IMR-90 (cell line): ENCODE results near the gene KRTAP4-8. TPM values are rescaled to one million over a fixed set of nuclear protein-coding genes. Genes with fewer than 3 reads are reported as not detected.

Source experiments
- ATAC-seq: fragments of 200-7000 bp; cut with Tn5 transposase; 2 replicates; pipeline ENCODE4 v1.9.1; 2020; ENCODE audit warnings: low read depth, mild to moderate bottlenecking, moderate library complexity
- BruUV-seq: library from RNA; stranded (reverse); fragments of 400-500 nt; replicated peaks from 2 replicates; lab custom pipeline; 2021; lab: Mats Ljungman, UMichigan
- CTCF ChIA-PET: fragments of 300-600 bp; formaldehyde crosslinking; extraction: SDS; loops from one replicate; lab custom pipeline; 2021; ENCODE audit warnings: antibody characterized with exemption; lab: Yijun Ruan, JAX
- POLR2A ChIA-PET: fragments of 300-600 bp; sonication (Branson Sonifier 250); formaldehyde crosslinking; loops from one replicate; lab custom pipeline; 2022; ENCODE audit warnings: antibody characterized with exemption; ENCODE audit not compliant: unreplicated experiment; lab: Charles Lee
- DNase-seq: peaks from one replicate; pipeline ENCODE4 v3.0.0; 2013
- H2AFZ ChIP-seq: replicated peaks from 2 replicates; pipeline ENCODE3; 2013; ENCODE audit warnings: low read length, mild to moderate bottlenecking; ENCODE audit not compliant: poor library complexity
- H2AK5ac ChIP-seq: 2 replicates; pipeline ENCODE4 v1.6.1; 2013; ENCODE audit warnings: low read depth, low read length, inconsistent platforms
- H2AK9ac ChIP-seq: replicated peaks from 2 replicates; pipeline ENCODE3; 2013; ENCODE audit warnings: mild to moderate bottlenecking, low read depth, low read length, moderate library complexity; ENCODE audit not compliant: poor library complexity
- H2BK120ac ChIP-seq: 2 replicates; pipeline ENCODE4 v1.6.1; 2013; ENCODE audit warnings: low read depth, low read length, inconsistent platforms
- H2BK15ac ChIP-seq: 3 replicates; pipeline ENCODE4 v1.6.1; 2013; ENCODE audit warnings: low read depth, low read length, inconsistent platforms
- H2BK20ac ChIP-seq: 2 replicates; pipeline ENCODE4 v1.6.1; 2013; ENCODE audit warnings: low read depth, mild to moderate bottlenecking, inconsistent platforms, low read length, moderate library complexity
- H2BK5ac ChIP-seq: 2 replicates; pipeline ENCODE4 v1.6.1; 2013; ENCODE audit warnings: mild to moderate bottlenecking, low read depth, low read length, inconsistent platforms; ENCODE audit not compliant: poor library complexity, severe bottlenecking
- H3K14ac ChIP-seq: replicated peaks from 2 replicates; pipeline ENCODE4 v1.6.1; 2013; ENCODE audit warnings: low read depth, low read length, inconsistent platforms
- H3K18ac ChIP-seq: 2 replicates; pipeline ENCODE4 v1.6.1; 2013; ENCODE audit warnings: low read depth, low read length, control low read depth
- H3K23ac ChIP-seq: 2 replicates; pipeline ENCODE4 v1.6.1; 2013; ENCODE audit warnings: low read depth, low read length, inconsistent platforms
- H3K27ac ChIP-seq: 2 replicates; pipeline ENCODE4 v1.5.1; 2013; ENCODE audit warnings: mild to moderate bottlenecking, control low read depth, low read length; ENCODE audit not compliant: insufficient read depth
- H3K27me3 ChIP-seq: 2 replicates; pipeline ENCODE4 v1.6.1; 2013; ENCODE audit warnings: low read length; ENCODE audit not compliant: control insufficient read depth, insufficient read depth
- H3K36me3 ChIP-seq: 2 replicates; pipeline ENCODE4 v1.6.1; 2013; ENCODE audit warnings: low read length, mixed read lengths; ENCODE audit not compliant: control insufficient read depth, insufficient read depth
- H3K4ac ChIP-seq: 2 replicates; pipeline ENCODE4 v1.6.1; 2013; ENCODE audit warnings: low read depth, low read length, inconsistent platforms
- H3K4me1 ChIP-seq: 2 replicates; pipeline ENCODE4 v1.6.1; 2013; ENCODE audit warnings: low read length, mixed read lengths; ENCODE audit not compliant: control insufficient read depth, insufficient read depth
- H3K4me2 ChIP-seq: 2 replicates; pipeline ENCODE4 v1.6.1; 2013; ENCODE audit warnings: low read depth, mild to moderate bottlenecking, control low read depth, low read length, moderate library complexity
- H3K4me3 ChIP-seq: 2 replicates; pipeline ENCODE4 v1.5.1; 2013; ENCODE audit warnings: low read depth, mild to moderate bottlenecking, control low read depth, low read length, moderate library complexity; ENCODE audit not compliant: insufficient read depth
- H3K56ac ChIP-seq: 2 replicates; pipeline ENCODE4 v1.6.1; 2013; ENCODE audit warnings: low read length, inconsistent platforms; ENCODE audit not compliant: insufficient read depth; ENCODE audit errors: extremely low read depth
- H3K79me1 ChIP-seq, 2 experiments: 2 replicates each; pipeline ENCODE4 v1.6.1; 2013; ENCODE audit warnings: low read length in 2 of 2, inconsistent platforms in 1 of 2, low read depth in 1 of 2
- H3K9ac ChIP-seq: 2 replicates; pipeline ENCODE4 v1.6.1; 2013; ENCODE audit warnings: low read depth, low read length, control low read depth
- H3K9me1 ChIP-seq: 2 replicates; pipeline ENCODE4 v1.6.1; 2013; ENCODE audit warnings: low read length, inconsistent platforms; ENCODE audit not compliant: insufficient read depth
- H3K9me3 ChIP-seq: 2 replicates; pipeline ENCODE4 v1.6.1; 2013; ENCODE audit warnings: low read length; ENCODE audit not compliant: control insufficient read depth, insufficient read depth
- H4K20me1 ChIP-seq: 2 replicates; pipeline ENCODE4 v1.6.1; 2013; ENCODE audit warnings: low read length, inconsistent platforms; ENCODE audit not compliant: insufficient read depth
- H4K5ac ChIP-seq: 2 replicates; pipeline ENCODE4 v1.6.1; 2013; ENCODE audit warnings: mild to moderate bottlenecking, low read depth, low read length, control low read depth
- H4K8ac ChIP-seq, 2 experiments: 2 replicates each; pipeline ENCODE4 v1.6.1; 2013; ENCODE audit warnings: low read depth in 2 of 2, low read length in 2 of 2, control low read depth in 1 of 2, inconsistent platforms in 1 of 2
- H4K91ac ChIP-seq: 2 replicates; pipeline ENCODE4 v1.6.1; 2013; ENCODE audit warnings: low read depth, low read length, inconsistent platforms; ENCODE audit not compliant: insufficient read depth
- CEBPB ChIP-seq: IDR thresholded peaks from 2 replicates; pipeline ENCODE4 v1.6.1; 2012; ENCODE audit warnings: low read depth, low read length, improper control_type of control experiment
- CHD1 ChIP-seq: IDR thresholded peaks from 2 replicates; pipeline ENCODE4 v1.6.1; 2012; ENCODE audit warnings: low read depth, low read length, improper control_type of control experiment
- MAFK ChIP-seq: IDR thresholded peaks from 2 replicates; pipeline ENCODE4 v1.6.1; 2012; ENCODE audit warnings: low read depth, low read length, improper control_type of control experiment
- MAZ ChIP-seq: IDR thresholded peaks from 2 replicates; pipeline ENCODE4 v1.6.1; 2012; ENCODE audit warnings: low read depth, mild to moderate bottlenecking, low read length, improper control_type of control experiment, moderate library complexity, borderline replicate concordance
- NFE2L2 ChIP-seq: fragments of 150-350 bp; IDR thresholded peaks from 2 replicates; pipeline ENCODE4 v1.6.1; 2016; ENCODE audit warnings: low read depth, mild to moderate bottlenecking, low read length
- POLR2A ChIP-seq: IDR thresholded peaks from 2 replicates; pipeline ENCODE4 v1.6.1; 2012; ENCODE audit warnings: mild to moderate bottlenecking, low read depth, low read length
- RAD21 ChIP-seq: IDR thresholded peaks from 2 replicates; pipeline ENCODE4 v1.6.1; 2012; ENCODE audit warnings: low read length, improper control_type of control experiment
- RCOR1 ChIP-seq: IDR thresholded peaks from 2 replicates; pipeline ENCODE4 v1.6.1; 2012; ENCODE audit warnings: mild to moderate bottlenecking, low read length, improper control_type of control experiment; ENCODE audit not compliant: insufficient replicate concordance
- RFX5 ChIP-seq: IDR thresholded peaks from 2 replicates; pipeline ENCODE4 v1.8.0; 2012; ENCODE audit warnings: low read depth, mild to moderate bottlenecking, low read length, moderate library complexity
- SMC3 ChIP-seq: fragments of 150-350 bp; IDR thresholded peaks from 2 replicates; pipeline ENCODE4 v1.6.1; 2016; ENCODE audit warnings: low read depth, mild to moderate bottlenecking, antibody characterized with exemption, low read length, moderate library complexity
- WGBS, 2 experiments: methylation state at CpG; one replicate each; pipeline versions ENCODE4 v1.1.5 to v1.1.7; 2013; ENCODE audit warnings: missing lambda C conversion rate in 2 of 2; ENCODE audit not compliant: insufficient read length in 1 of 2; ENCODE audit errors: extremely low coverage in 2 of 2; 5-methylcytosine and 5-hydroxymethylcytosine counted together
- dilution Hi-C: fragments of 300-500 bp; cut with HindIII; formaldehyde crosslinking; loops from one replicate; pipeline ENCODE4 v1.14.3; 2018; ENCODE audit warnings: low sequenced_read_pairs; ENCODE audit not compliant: unreplicated experiment
- in situ Hi-C: fragments of 300-500 bp; cut with MboI; formaldehyde crosslinking; loops from 3 replicates; pipeline ENCODE4 v1.14.3; 2019; ENCODE audit warnings: low sequenced_read_pairs, inconsistent platforms, mixed read lengths
- intact Hi-C: fragments of 100-400 bp; cut with micrococcal nuclease; formaldehyde crosslinking; loops from 2 replicates; pipeline ENCODE4 v1.10.0; 2022
- polyA plus RNA-seq, 3 experiments: library from polyadenylated mRNA; depleted of rRNA; stranded (reverse); fragments of >200 nt; gene quantifications; 2 replicates each; pipeline ENCODE4 v1.2.3, GENCODE V29; 2012; ENCODE audit warnings: low replicate concordance in 1 of 3
- total RNA-seq: library from RNA; depleted of rRNA; stranded (reverse); fragments of >200 nt; gene quantifications from 2 replicates; pipeline ENCODE4 v1.2.3, GENCODE V29; 2012
- TF ChIP-seq, protein P1 (sequence below): fragments of 150-350 bp; IDR thresholded peaks from 2 replicates; pipeline ENCODE4 v1.6.1; 2017; ENCODE audit warnings: mild to moderate bottlenecking, antibody characterized with exemption, low read length, low read depth
- TF ChIP-seq, protein P2 (sequence below): conservative IDR thresholded peaks from 2 replicates; pipeline ENCODE4 v1.5.1; 2012; ENCODE audit warnings: mild to moderate bottlenecking, low read depth, low read length, improper control_type of control experiment
- TF ChIP-seq, protein P3 (sequence below): fragments of 150-350 bp; IDR thresholded peaks from 2 replicates; pipeline ENCODE4 v1.6.1; 2016; ENCODE audit warnings: low read depth, mild to moderate bottlenecking, low read length, moderate library complexity, borderline replicate concordance

Gene KRTAP4-8
- total and polyA plus RNA-seq, 2 of the 4 experiments (the other 2 are of a cell fraction), result not detected

DNA sequence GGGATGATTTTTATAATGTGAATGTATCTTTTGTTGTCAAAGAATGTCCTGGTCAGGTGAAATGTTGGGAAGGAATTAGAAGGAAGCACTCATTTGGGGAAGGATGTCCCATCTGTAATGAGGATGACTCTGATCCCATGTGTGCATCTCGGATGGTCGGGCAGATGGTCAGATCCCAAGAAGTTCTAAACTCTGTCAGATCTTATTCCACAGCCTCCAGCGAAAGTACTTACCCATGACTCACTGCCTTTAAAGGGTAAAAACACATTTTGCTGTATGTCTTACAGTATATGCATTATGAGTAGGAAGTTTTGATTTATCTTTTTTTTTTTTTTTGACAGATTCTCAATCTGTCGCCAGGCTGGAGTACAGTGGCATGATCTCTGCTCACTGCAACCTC, 20.8 kb upstream of the KRTAP4-8 start:
- peak; percentile 38 for DNase-seq
- Histone ChIP-seq H2AFZ (no peak overlapping the region), H3K4me2 (no peak overlapping the region)

More for the DNA sequence above, 20.8 kb upstream of the KRTAP4-8 start:
- H4K91ac ChIP-seq, result 0 out of 2 replicates have a peak overlapping the region, but pooled peaks have one; percentile 30
- no peak overlapping the region for H3K56ac ChIP-seq
- no peak overlapping the region for H3K9ac ChIP-seq
- H3K36me3 ChIP-seq, result no peaks in the 10 kb centered on the region
- peak overlapping the region in 1 of 2 experiments; percentile 62; a peak in 2 of 4 replicates for H4K8ac ChIP-seq
- H3K27ac ChIP-seq, result no peak overlapping the region
- no TSS peak for BruUV-seq
- ChIA-PET POLR2A (no interaction called here), CTCF (no interaction called here)
- in situ Hi-C loops (no loop called here), intact Hi-C loops (no loop called here), dilution Hi-C loops (no loop called here)
- H2AK9ac ChIP-seq, result no peak overlapping the region
- H3K79me1 ChIP-seq, result no peaks in the 10 kb centered on the region
- H2BK120ac ChIP-seq, result no peak overlapping the region
- H3K4ac ChIP-seq, result peak overlapping the region; percentile 36; the same call in 1 of the 2 replicates
- H3K9me3 ChIP-seq, result peaks cover 2% of the 10 kb centered on the region; the same call in 1 of the 2 replicates
- ATAC-seq, result peak; percentile 22; the same call in 1 of the 2 replicates
- H4K5ac ChIP-seq, result no peak overlapping the region
- no peak overlapping the region for H2AK5ac ChIP-seq
- no peaks in the 10 kb centered on the region for H3K27me3 ChIP-seq
- H4K20me1 ChIP-seq, result no peaks in the 10 kb centered on the region
- H3K9me1 ChIP-seq, result no peaks in the 10 kb centered on the region; the same call in 1 of the 2 replicates
- H2BK15ac ChIP-seq, result no peak overlapping the region
- H3K4me1 ChIP-seq, result no peaks in the 10 kb centered on the region
- H2BK20ac ChIP-seq, result no peak overlapping the region
- H3K23ac ChIP-seq, result no peak overlapping the region
- no peak overlapping the region for H3K18ac ChIP-seq
- no peak overlapping the region for H3K4me3 ChIP-seq
- TF ChIP-seq CEBPB (no peak), RFX5 (no peak), NFE2L2 (no peak), RAD21 (no peak), SMC3 (no peak), RCOR1 (no peak), POLR2A (no peak), MAFK (no peak), MAZ (no peak), CHD1 (no peak)
- TF ChIP-seq, protein P1, sequence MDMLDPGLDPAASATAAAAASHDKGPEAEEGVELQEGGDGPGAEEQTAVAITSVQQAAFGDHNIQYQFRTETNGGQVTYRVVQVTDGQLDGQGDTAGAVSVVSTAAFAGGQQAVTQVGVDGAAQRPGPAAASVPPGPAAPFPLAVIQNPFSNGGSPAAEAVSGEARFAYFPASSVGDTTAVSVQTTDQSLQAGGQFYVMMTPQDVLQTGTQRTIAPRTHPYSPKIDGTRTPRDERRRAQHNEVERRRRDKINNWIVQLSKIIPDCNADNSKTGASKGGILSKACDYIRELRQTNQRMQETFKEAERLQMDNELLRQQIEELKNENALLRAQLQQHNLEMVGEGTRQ, result no peak
- TF ChIP-seq, protein P2, sequence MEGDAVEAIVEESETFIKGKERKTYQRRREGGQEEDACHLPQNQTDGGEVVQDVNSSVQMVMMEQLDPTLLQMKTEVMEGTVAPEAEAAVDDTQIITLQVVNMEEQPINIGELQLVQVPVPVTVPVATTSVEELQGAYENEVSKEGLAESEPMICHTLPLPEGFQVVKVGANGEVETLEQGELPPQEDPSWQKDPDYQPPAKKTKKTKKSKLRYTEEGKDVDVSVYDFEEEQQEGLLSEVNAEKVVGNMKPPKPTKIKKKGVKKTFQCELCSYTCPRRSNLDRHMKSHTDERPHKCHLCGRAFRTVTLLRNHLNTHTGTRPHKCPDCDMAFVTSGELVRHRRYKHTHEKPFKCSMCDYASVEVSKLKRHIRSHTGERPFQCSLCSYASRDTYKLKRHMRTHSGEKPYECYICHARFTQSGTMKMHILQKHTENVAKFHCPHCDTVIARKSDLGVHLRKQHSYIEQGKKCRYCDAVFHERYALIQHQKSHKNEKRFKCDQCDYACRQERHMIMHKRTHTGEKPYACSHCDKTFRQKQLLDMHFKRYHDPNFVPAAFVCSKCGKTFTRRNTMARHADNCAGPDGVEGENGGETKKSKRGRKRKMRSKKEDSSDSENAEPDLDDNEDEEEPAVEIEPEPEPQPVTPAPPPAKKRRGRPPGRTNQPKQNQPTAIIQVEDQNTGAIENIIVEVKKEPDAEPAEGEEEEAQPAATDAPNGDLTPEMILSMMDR, result no peak
- TF ChIP-seq, protein P3, sequence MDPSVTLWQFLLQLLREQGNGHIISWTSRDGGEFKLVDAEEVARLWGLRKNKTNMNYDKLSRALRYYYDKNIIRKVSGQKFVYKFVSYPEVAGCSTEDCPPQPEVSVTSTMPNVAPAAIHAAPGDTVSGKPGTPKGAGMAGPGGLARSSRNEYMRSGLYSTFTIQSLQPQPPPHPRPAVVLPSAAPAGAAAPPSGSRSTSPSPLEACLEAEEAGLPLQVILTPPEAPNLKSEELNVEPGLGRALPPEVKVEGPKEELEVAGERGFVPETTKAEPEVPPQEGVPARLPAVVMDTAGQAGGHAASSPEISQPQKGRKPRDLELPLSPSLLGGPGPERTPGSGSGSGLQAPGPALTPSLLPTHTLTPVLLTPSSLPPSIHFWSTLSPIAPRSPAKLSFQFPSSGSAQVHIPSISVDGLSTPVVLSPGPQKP, result no peak
- H3K14ac ChIP-seq, result no peak overlapping the region
- H2BK5ac ChIP-seq, result no peak overlapping the region
- WGBS, 2 experiments, result no CpG with 5 or more reads among the region's 4 CpGs
